Astrocyte (in vitro differentiated cells and primary cell): ENCODE measurements around the gene BCR.

Experiments
- EZH2 ChIP-seq: IDR thresholded peaks from 2 replicates; pipeline ENCODE4 v1.6.1; 2012; ENCODE audit warnings: mild to moderate bottlenecking, low read length, inconsistent platforms; ENCODE audit not compliant: insufficient read depth
- TF ChIP-seq, protein P1 (sequence below): IDR thresholded peaks from 2 replicates; pipeline ENCODE4 v1.5.1; 2011; ENCODE audit warnings: low read depth, mild to moderate bottlenecking, inconsistent platforms, low read length, moderate library complexity; ENCODE audit not compliant: insufficient read depth

DNA sequence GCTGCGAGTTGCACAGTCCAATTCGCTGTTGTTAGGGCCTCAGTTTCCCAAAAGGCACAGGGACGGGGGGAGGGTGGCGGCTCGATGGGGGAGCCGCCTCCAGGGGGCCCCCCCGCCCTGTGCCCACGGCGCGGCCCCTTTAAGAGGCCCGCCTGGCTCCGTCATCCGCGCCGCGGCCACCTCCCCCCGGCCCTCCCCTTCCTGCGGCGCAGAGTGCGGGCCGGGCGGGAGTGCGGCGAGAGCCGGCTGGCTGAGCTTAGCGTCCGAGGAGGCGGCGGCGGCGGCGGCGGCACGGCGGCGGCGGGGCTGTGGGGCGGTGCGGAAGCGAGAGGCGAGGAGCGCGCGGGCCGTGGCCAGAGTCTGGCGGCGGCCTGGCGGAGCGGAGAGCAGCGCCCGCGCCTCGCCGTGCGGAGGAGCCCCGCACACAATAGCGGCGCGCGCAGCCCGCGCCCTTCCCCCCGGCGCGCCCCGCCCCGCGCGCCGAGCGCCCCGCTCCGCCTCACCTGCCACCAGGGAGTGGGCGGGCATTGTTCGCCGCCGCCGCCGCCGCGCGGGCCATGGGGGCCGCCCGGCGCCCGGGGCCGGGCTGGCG, at the start of gene BCR:
- TF ChIP-seq, protein P1, sequence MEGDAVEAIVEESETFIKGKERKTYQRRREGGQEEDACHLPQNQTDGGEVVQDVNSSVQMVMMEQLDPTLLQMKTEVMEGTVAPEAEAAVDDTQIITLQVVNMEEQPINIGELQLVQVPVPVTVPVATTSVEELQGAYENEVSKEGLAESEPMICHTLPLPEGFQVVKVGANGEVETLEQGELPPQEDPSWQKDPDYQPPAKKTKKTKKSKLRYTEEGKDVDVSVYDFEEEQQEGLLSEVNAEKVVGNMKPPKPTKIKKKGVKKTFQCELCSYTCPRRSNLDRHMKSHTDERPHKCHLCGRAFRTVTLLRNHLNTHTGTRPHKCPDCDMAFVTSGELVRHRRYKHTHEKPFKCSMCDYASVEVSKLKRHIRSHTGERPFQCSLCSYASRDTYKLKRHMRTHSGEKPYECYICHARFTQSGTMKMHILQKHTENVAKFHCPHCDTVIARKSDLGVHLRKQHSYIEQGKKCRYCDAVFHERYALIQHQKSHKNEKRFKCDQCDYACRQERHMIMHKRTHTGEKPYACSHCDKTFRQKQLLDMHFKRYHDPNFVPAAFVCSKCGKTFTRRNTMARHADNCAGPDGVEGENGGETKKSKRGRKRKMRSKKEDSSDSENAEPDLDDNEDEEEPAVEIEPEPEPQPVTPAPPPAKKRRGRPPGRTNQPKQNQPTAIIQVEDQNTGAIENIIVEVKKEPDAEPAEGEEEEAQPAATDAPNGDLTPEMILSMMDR: no peak
- no peak for TF ChIP-seq EZH2
